WERI-Rb-1 (cell line): Measurements from ENCODE around the gene TMEM79.

Source experiments
- DNase-seq: peaks from one replicate; pipeline ENCODE4 v3.0.0-alpha.2; 2020
- H3K27ac ChIP-seq: fragments of 250-450 bp; sonication (Bioruptor Pico); 2 replicates; pipeline ENCODE4 v1.5.1; 2020; ENCODE audit warnings: mild to moderate bottlenecking, moderate library complexity
- H3K27me3 ChIP-seq: fragments of 250-450 bp; sonication (Bioruptor Pico); 2 replicates; pipeline ENCODE4 v1.5.1; 2021; ENCODE audit warnings: mild to moderate bottlenecking, low read depth, moderate library complexity; ENCODE audit not compliant: insufficient read depth, severe bottlenecking
- H3K36me3 ChIP-seq: fragments of 250-450 bp; sonication (Bioruptor Pico); 2 replicates; pipeline ENCODE4 v1.5.1; 2020; ENCODE audit warnings: mild to moderate bottlenecking, moderate library complexity
- H3K4me3 ChIP-seq: 2 replicates; pipeline ENCODE4 v1.5.1; 2011; ENCODE audit warnings: low read depth, mild to moderate bottlenecking, control low read depth, low read length
- H3K9me3 ChIP-seq: fragments of 250-450 bp; sonication (Bioruptor Pico); 2 replicates; pipeline ENCODE4 v1.5.1; 2021; ENCODE audit warnings: mild to moderate bottlenecking, moderate library complexity; ENCODE audit not compliant: severe bottlenecking
- CTCF ChIP-seq: IDR thresholded peaks from 2 replicates; pipeline ENCODE4 v1.5.1; 2011; ENCODE audit warnings: low read depth, mild to moderate bottlenecking, control low read depth, inconsistent platforms, low read length

The TMEM79 gene

GRCh38 chr1:156263288-156263655 is 20.9 kb upstream of the TMEM79 start:
- H3K4me3 ChIP-seq, result no peak overlapping the region
- H3K27me3 ChIP-seq, result no peaks in the 10 kb centered on the region
- peaks cover 99% of the 10 kb centered on the region for H3K36me3 ChIP-seq
- no peak overlapping the region for H3K27ac ChIP-seq
- no peak for TF ChIP-seq CTCF
- no peak for DNase-seq
- H3K9me3 ChIP-seq, result no peaks in the 10 kb centered on the region

GRCh38 chr1:156266051-156266450 is 18.1 kb upstream of the TMEM79 start:
- H3K27me3 ChIP-seq, result no peaks in the 10 kb centered on the region
- no peaks in the 10 kb centered on the region for H3K9me3 ChIP-seq
- no peak for TF ChIP-seq CTCF
- H3K4me3 ChIP-seq, result no peak overlapping the region
- peaks cover 99% of the 10 kb centered on the region for H3K36me3 ChIP-seq
- H3K27ac ChIP-seq, result no peak overlapping the region
- DNase-seq, result no peak

- no peak for DNase-seq
- Histone ChIP-seq H3K4me3 (no peak overlapping the region), H3K27ac (no peak overlapping the region), H3K36me3 (peaks cover 95% of the 10 kb centered on the region), H3K9me3 (no peaks in the 10 kb centered on the region), H3K27me3 (no peaks in the 10 kb centered on the region)
- no peak for TF ChIP-seq CTCF
Measured at GRCh38 chr1:156268336-156268735, 15.8 kb upstream of the TMEM79 start.

DNA sequence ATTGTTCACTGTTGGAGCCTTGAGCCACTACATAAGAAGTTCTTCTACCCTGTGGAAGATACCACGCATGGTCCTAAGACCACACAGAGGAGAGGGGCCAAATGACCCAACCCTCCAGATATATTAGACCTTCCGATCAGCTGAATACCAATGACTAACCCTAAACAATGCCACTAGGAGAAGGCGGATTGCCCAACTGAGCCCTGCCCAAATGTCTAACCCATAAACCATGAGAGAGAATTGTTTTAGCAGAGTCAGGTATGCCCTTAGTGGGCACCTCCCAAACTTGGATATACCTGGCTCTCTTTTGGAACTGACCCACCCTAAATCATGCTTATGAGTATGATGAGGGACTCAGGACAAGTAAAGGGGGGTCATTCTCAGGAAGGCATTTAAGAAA is 13.8 kb upstream of the TMEM79 start:
- Histone ChIP-seq H3K4me3 (no peak overlapping the region), H3K27me3 (no peaks in the 10 kb centered on the region), H3K27ac (no peak overlapping the region), H3K36me3 (peaks cover 96% of the 10 kb centered on the region), H3K9me3 (no peaks in the 10 kb centered on the region)
- no peak for TF ChIP-seq CTCF
- no peak for DNase-seq

DNA sequence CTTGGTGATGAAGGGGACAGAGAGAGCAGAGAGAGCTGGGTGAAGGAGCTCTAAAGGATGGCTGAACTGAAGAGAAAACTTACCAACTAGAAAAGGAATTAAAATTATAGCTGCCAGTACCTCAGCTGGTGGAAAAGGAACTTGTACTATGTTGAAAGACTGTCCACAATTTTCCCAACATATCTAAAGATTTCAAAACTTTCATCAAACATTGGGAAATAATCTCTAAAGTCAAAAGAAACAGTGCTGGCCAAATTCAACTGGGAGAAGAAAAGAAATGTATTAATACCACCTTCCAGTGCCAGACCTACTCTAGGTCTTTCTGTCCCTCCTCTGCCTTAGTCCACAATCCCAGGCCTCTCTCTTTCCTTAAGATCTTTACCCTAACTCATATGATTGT is 7.6 kb upstream of the TMEM79 start:
- Histone ChIP-seq H3K9me3 (no peaks in the 10 kb centered on the region), H3K27me3 (no peaks in the 10 kb centered on the region), H3K27ac (no peak overlapping the region), H3K4me3 (no peak overlapping the region), H3K36me3 (peaks cover 94% of the 10 kb centered on the region)
- TF ChIP-seq CTCF, result no peak
- DNase-seq, result no peak

DNA sequence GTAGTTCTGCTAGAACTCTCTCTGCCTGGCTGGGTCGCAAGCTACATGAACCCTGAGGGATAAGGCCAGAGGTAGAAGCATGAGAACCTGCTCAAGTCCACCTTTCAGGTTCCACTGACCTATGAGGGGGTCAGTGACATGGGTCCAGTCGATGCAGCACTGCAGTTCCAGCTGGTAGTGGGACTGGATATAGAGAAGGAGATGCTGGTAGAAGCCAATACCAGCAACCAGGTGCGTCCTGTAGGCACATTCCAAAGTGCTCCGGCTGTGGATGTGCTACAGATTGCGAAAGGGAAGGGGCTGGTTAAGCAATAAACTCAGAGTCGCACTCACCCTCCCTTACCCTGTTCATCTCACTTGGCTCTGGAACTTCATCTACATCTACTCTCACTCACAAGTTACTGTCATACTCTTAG is 7.2 kb upstream of the TMEM79 start:
- peaks cover 94% of the 10 kb centered on the region for H3K36me3 ChIP-seq
- H3K27ac ChIP-seq, result no peak overlapping the region
- no peak for TF ChIP-seq CTCF
- DNase-seq, result peak; percentile 48
- H3K4me3 ChIP-seq, result no peak overlapping the region
- H3K9me3 ChIP-seq, result no peaks in the 10 kb centered on the region
- H3K27me3 ChIP-seq, result no peaks in the 10 kb centered on the region
